ENCODE measurements around the gene ERRFI1. TPM values are rescaled to one million over a fixed set of nuclear protein-coding genes. Genes with fewer than 3 reads are reported as not detected.

Gene ERRFI1
- total RNA-seq, 1 experiment from 2014 or later: 37.2 TPM

GRCh38 chr1:8010080-8010664 lies 15.9 kb downstream of the ERRFI1 start:
- no peaks in the 10 kb centered on the region for H3K9me3 Mint-ChIP-seq (ENCODE audit: unreplicated experiment)
- DNase-seq: no peak
- H3K27me3 ChIP-seq (replicated peaks; ENCODE audit: control insufficient read depth, insufficient read depth, low read length): no peaks in the 10 kb centered on the region
- no peaks in the 10 kb centered on the region for H3K27me3 Mint-ChIP-seq (ENCODE audit: insufficient read depth, unreplicated experiment)
- intact Hi-C loops (cut with micrococcal nuclease; ENCODE audit: unreplicated experiment): no loop called here
- no peak overlapping the region for H3K27ac Mint-ChIP-seq (ENCODE audit: unreplicated experiment)
- H3K4me3 Mint-ChIP-seq (ENCODE audit: unreplicated experiment): no peak overlapping the region
- no TSS peak for BruUV-seq (replicated peaks)
- TF ChIP-seq, protein P1, sequence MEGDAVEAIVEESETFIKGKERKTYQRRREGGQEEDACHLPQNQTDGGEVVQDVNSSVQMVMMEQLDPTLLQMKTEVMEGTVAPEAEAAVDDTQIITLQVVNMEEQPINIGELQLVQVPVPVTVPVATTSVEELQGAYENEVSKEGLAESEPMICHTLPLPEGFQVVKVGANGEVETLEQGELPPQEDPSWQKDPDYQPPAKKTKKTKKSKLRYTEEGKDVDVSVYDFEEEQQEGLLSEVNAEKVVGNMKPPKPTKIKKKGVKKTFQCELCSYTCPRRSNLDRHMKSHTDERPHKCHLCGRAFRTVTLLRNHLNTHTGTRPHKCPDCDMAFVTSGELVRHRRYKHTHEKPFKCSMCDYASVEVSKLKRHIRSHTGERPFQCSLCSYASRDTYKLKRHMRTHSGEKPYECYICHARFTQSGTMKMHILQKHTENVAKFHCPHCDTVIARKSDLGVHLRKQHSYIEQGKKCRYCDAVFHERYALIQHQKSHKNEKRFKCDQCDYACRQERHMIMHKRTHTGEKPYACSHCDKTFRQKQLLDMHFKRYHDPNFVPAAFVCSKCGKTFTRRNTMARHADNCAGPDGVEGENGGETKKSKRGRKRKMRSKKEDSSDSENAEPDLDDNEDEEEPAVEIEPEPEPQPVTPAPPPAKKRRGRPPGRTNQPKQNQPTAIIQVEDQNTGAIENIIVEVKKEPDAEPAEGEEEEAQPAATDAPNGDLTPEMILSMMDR (IDR thresholded peaks at IDR 0.05; ENCODE audit: insufficient read depth in 1 of 2, low read depth in 1 of 2, low read length in 1 of 2, severe bottlenecking in 1 of 2, unreplicated experiment in 1 of 2): no peak
- ChIA-PET POLR2A (no interaction called here), CTCF (no interaction called here)
- H3K36me3 ChIP-seq (ENCODE audit: control insufficient read depth, insufficient read depth, low read length): peaks cover 4% of the 10 kb centered on the region; the same call in 1 of the 2 replicates
- H3K9me3 ChIP-seq: no peaks in the 10 kb centered on the region
- H3K4me1 ChIP-seq: peaks cover 20% of the 10 kb centered on the region
- peaks cover 10% of the 10 kb centered on the region for H3K4me1 Mint-ChIP-seq (ENCODE audit: low read depth, unreplicated experiment)
- H3K4me3 ChIP-seq (ENCODE audit: low read depth, low read length): no peak overlapping the region
- peaks cover 58% of the 10 kb centered on the region for H3K36me3 Mint-ChIP-seq (ENCODE audit: insufficient read depth, unreplicated experiment)

- no peak overlapping the region for H3K4me3 Mint-ChIP-seq (ENCODE audit: unreplicated experiment)
- peaks cover 23% of the 10 kb centered on the region for H3K4me1 ChIP-seq
- no peaks in the 10 kb centered on the region for H3K9me3 ChIP-seq
- ChIA-PET POLR2A (no interaction called here), CTCF (no interaction called here)
- peaks cover 13% of the 10 kb centered on the region for H3K4me1 Mint-ChIP-seq (ENCODE audit: low read depth, unreplicated experiment)
- no peak overlapping the region for H3K4me3 ChIP-seq (ENCODE audit: low read depth, low read length)
- DNase-seq: no peak
- peaks cover 58% of the 10 kb centered on the region for H3K36me3 Mint-ChIP-seq (ENCODE audit: insufficient read depth, unreplicated experiment)
- no peaks in the 10 kb centered on the region for H3K27me3 ChIP-seq (replicated peaks; ENCODE audit: control insufficient read depth, insufficient read depth, low read length)
- intact Hi-C loops (cut with micrococcal nuclease; ENCODE audit: unreplicated experiment): no loop called here
- H3K36me3 ChIP-seq (ENCODE audit: control insufficient read depth, insufficient read depth, low read length): peaks cover 4% of the 10 kb centered on the region; the same call in 1 of the 2 replicates
- no TSS peak for BruUV-seq (replicated peaks)
- no peak overlapping the region for H3K27ac Mint-ChIP-seq (ENCODE audit: unreplicated experiment)
- TF ChIP-seq, protein P1 (IDR thresholded peaks at IDR 0.05; ENCODE audit: insufficient read depth in 1 of 2, low read depth in 1 of 2, low read length in 1 of 2, severe bottlenecking in 1 of 2, unreplicated experiment in 1 of 2): no peak
- no peaks in the 10 kb centered on the region for H3K27me3 Mint-ChIP-seq (ENCODE audit: insufficient read depth, unreplicated experiment)
- H3K9me3 Mint-ChIP-seq (ENCODE audit: unreplicated experiment): no peaks in the 10 kb centered on the region
Measured at GRCh38 chr1:8009043-8010002, 16.8 kb downstream of the ERRFI1 start.
